AML-193 (cell line): ENCODE data around the gene GSDME.

Experiments
- DNase-seq, 2 experiments: peaks; one replicate each; lab custom pipeline; 2025; lab: John Stamatoyannopoulos, UW

GSDME gene

DNA sequence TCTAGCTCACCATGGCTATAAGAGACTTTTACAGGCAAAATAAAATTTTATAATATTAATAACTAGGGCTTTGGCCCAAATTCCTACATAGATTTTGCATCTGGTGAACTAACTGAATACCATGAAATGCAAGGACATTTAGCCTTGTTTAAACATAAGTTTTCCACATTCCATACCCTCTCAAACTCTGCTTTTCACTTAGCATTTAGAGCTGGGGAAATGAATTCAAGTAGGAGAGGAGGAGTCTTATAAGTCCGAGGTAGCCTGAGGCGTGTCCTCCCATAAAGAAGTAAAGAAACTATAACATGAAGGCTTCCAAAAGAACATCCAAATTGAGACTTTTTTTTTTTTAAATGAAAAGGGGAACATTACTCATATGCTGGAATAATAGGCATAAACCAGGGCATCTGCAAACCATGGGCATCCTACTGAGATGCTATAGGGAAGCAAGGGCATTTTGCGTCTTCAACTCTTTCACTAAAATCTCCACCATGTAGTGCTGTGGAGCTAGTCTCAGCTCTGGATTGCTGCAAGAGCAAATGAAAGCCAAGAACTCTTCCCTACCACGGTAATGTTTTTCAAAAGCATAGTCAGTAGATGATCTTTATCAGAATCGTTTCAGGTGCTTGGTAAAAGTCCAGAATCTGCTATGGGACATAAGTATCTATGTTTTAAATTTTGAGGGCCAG is 104.9 kb downstream of the GSDME start:
- DNase-seq, result no peak
